Keratinocyte (primary cell): ENCODE data around the gene KRTAP10-12. TPM values are rescaled to one million over a fixed set of nuclear protein-coding genes. Genes with fewer than 3 reads are reported as not detected.

Experiments
- DNase-seq: peaks from one replicate; pipeline ENCODE4 v3.0.0-alpha.2; 2011; ENCODE audit warnings: low read depth, missing footprints, low spot score
- FAIRE-seq: peaks from 2 replicates; lab custom pipeline; 2011; peaks lifted over from hg19 to GRCh38; lab: Jason Lieb, UNC
- H2AFZ ChIP-seq: 2 replicates; pipeline ENCODE4 v1.6.0; 2012; ENCODE audit warnings: low read length, control low read depth, inconsistent platforms; ENCODE audit not compliant: control insufficient read depth
- H3K27ac ChIP-seq: 2 replicates; pipeline ENCODE4 v1.5.1; 2011; ENCODE audit warnings: low read length; ENCODE audit not compliant: control insufficient read depth, insufficient read depth
- H3K27me3 ChIP-seq: 3 replicates; pipeline ENCODE4 v1.6.0; 2011; ENCODE audit warnings: low read length; ENCODE audit not compliant: control insufficient read depth, insufficient read depth; ENCODE audit errors: extremely low read depth
- H3K36me3 ChIP-seq, 2 experiments: 2 replicates in 1 of 2; 3 replicates in 1 of 2; pipeline ENCODE4 v1.5.1; 2011; ENCODE audit warnings: low read length in 2 of 2, mild to moderate bottlenecking in 1 of 2; ENCODE audit not compliant: control insufficient read depth in 2 of 2, insufficient read depth in 2 of 2; ENCODE audit errors: extremely low read depth in 1 of 2
- H3K4me1 ChIP-seq: 3 replicates; pipeline ENCODE4 v1.5.1; 2011; ENCODE audit warnings: low read length; ENCODE audit not compliant: control insufficient read depth, insufficient read depth; ENCODE audit errors: extremely low read depth
- H3K4me2 ChIP-seq: 3 replicates; pipeline ENCODE4 v1.6.0; 2011; ENCODE audit warnings: low read depth, low read length; ENCODE audit not compliant: control insufficient read depth, insufficient read depth; ENCODE audit errors: extremely low read depth
- H3K4me3 ChIP-seq, 3 experiments: fragments of 200-600 bp in 1 of 3; sonication (generic) in 1 of 3; 2 replicates in 2 of 3; 3 replicates in 1 of 3; pipeline ENCODE4 v1.5.1; 2011 to 2016; ENCODE audit warnings: low read length in 3 of 3, mild to moderate bottlenecking in 3 of 3, control low read depth in 2 of 3, inconsistent platforms in 1 of 3, low read depth in 1 of 3, mixed read lengths in 1 of 3, mixed run types in 1 of 3, moderate library complexity in 1 of 3; ENCODE audit not compliant: control insufficient read depth in 2 of 3, insufficient read depth in 2 of 3; ENCODE audit errors: extremely low read depth in 1 of 3
- H3K79me2 ChIP-seq: 2 replicates; pipeline ENCODE4 v1.6.0; 2012; ENCODE audit warnings: low read length; ENCODE audit not compliant: control insufficient read depth, insufficient read depth
- H3K9ac ChIP-seq: 3 replicates; pipeline ENCODE4 v1.6.0; 2011; ENCODE audit warnings: low read length; ENCODE audit not compliant: control insufficient read depth, insufficient read depth; ENCODE audit errors: extremely low read depth
- H3K9me1 ChIP-seq: 3 replicates; pipeline ENCODE4 v1.6.0; 2011; ENCODE audit warnings: low read length; ENCODE audit not compliant: control insufficient read depth, insufficient read depth; ENCODE audit errors: extremely low read depth
- H3K9me3 ChIP-seq: 2 replicates; pipeline ENCODE4 v1.5.1; 2012; ENCODE audit warnings: low read depth, low read length; ENCODE audit not compliant: control insufficient read depth
- H4K20me1 ChIP-seq: 3 replicates; pipeline ENCODE4 v1.6.0; 2011; ENCODE audit warnings: low read length; ENCODE audit not compliant: control insufficient read depth, insufficient read depth; ENCODE audit errors: extremely low read depth
- EZH2 ChIP-seq: IDR thresholded peaks from one replicate; pipeline ENCODE4 v1.6.1; 2012; ENCODE audit warnings: inconsistent platforms, mild to moderate bottlenecking, low read length, moderate library complexity
- dilution Hi-C: fragments of 300-500 bp; cut with MboI; formaldehyde crosslinking; loops from one replicate; pipeline ENCODE4 v1.7.0; 2020; ENCODE audit warnings: low sequenced_read_pairs; ENCODE audit not compliant: extremely low pct_ligation_motif_present
- polyA plus RNA-seq, 5 experiments: library from polyadenylated mRNA; depleted of rRNA in 3 of 5; stranded (reverse) in 3 of 5; stranded (forward) in 1 of 5; unstranded in 1 of 5; fragments of >200 nt; gene quantifications; 1 replicate in 1 of 5; 2 replicates in 3 of 5; 3 replicates in 1 of 5; pipeline versions ENCODE4 v1.2.1 to v1.2.3, GENCODE V29; 2011 to 2012; ENCODE audit warnings: missing spikeins in 2 of 5, low read depth in 1 of 5, low replicate concordance in 1 of 5
- TF ChIP-seq, protein P1 (sequence below), 3 experiments: IDR thresholded peaks in 1 of 3; conservative IDR thresholded peaks in 1 of 3; optimal IDR thresholded peaks in 1 of 3; 2 replicates in 2 of 3; 3 replicates in 1 of 3; pipeline versions ENCODE3 to v1.5.1; 2011; ENCODE audit warnings: low read length in 3 of 3, mild to moderate bottlenecking in 3 of 3, moderate library complexity in 2 of 3, control low read depth in 1 of 3, inconsistent platforms in 1 of 3; ENCODE audit not compliant: insufficient read depth in 2 of 3; ENCODE audit errors: extremely low read depth in 1 of 3

KRTAP10-12 gene
- polyA plus RNA-seq, 1 donor (not counting 4 experiments of a cell fraction or from before 2014, with no cell fraction given): not detected

DNA sequence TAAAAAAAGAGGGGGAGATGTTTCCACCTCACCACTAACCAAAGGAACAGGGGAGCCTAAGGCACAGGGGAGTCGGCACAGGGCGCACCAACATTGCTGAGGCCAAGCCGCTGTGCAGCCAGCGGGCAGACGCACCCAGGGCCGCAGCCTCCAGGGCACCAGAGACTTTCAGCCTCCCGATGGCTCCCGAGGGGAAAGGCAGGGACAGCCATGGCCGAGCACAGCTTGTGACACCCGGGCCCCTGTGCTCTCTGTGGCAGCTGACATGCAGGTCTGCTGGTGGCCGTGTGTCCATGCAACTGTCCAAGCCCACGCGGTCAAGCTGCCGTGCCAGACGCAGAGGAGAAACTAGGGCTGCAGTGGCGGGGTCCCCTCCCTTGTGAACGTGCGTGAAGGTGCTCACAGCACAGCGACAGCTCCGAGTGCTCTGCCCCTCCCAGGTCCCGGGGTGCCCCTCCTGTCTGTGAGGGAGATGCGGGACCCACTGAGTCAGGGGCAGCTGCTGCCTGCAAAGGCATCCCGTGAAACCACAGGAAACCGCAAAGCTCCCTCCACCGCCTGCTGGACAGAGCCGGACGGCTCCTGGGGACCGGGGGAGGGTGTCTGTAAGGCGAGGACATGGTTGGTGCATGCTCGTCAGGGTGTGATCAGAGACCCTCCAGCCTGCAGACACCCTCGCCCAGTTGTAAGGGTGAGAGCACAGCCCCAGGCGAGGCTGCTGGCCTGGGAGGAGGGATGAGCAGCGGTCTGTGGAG, 48.2 kb upstream of the KRTAP10-12 start:
- no peak overlapping the region for H3K4me3 ChIP-seq
- no peak overlapping the region for H2AFZ ChIP-seq
- H3K9me1 ChIP-seq: no peaks in the 10 kb centered on the region
- no peaks in the 10 kb centered on the region for H3K79me2 ChIP-seq
- no peaks in the 10 kb centered on the region for H3K36me3 ChIP-seq
- no peak overlapping the region for H3K9ac ChIP-seq
- H3K9me3 ChIP-seq: peaks cover 1% of the 10 kb centered on the region
- FAIRE-seq: no peak
- H4K20me1 ChIP-seq: no peaks in the 10 kb centered on the region
- no peak overlapping the region for H3K27ac ChIP-seq
- DNase-seq: no peak
- H3K27me3 ChIP-seq: no peaks in the 10 kb centered on the region
- TF ChIP-seq, protein P1, sequence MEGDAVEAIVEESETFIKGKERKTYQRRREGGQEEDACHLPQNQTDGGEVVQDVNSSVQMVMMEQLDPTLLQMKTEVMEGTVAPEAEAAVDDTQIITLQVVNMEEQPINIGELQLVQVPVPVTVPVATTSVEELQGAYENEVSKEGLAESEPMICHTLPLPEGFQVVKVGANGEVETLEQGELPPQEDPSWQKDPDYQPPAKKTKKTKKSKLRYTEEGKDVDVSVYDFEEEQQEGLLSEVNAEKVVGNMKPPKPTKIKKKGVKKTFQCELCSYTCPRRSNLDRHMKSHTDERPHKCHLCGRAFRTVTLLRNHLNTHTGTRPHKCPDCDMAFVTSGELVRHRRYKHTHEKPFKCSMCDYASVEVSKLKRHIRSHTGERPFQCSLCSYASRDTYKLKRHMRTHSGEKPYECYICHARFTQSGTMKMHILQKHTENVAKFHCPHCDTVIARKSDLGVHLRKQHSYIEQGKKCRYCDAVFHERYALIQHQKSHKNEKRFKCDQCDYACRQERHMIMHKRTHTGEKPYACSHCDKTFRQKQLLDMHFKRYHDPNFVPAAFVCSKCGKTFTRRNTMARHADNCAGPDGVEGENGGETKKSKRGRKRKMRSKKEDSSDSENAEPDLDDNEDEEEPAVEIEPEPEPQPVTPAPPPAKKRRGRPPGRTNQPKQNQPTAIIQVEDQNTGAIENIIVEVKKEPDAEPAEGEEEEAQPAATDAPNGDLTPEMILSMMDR (optimal IDR thresholded peaks at IDR 0.05 in 1 of 3, IDR thresholded peaks at IDR 0.05 in 1 of 3, conservative IDR thresholded peaks at IDR 0.05 in 1 of 3; ENCODE audit: extremely low read depth in 1 of 3, insufficient read depth in 2 of 3, low read length in 3 of 3): no peak
- no peak for TF ChIP-seq EZH2
- H3K4me1 ChIP-seq: no peaks in the 10 kb centered on the region
- dilution Hi-C loops: no loop called here
- H3K4me2 ChIP-seq: no peak overlapping the region

DNA sequence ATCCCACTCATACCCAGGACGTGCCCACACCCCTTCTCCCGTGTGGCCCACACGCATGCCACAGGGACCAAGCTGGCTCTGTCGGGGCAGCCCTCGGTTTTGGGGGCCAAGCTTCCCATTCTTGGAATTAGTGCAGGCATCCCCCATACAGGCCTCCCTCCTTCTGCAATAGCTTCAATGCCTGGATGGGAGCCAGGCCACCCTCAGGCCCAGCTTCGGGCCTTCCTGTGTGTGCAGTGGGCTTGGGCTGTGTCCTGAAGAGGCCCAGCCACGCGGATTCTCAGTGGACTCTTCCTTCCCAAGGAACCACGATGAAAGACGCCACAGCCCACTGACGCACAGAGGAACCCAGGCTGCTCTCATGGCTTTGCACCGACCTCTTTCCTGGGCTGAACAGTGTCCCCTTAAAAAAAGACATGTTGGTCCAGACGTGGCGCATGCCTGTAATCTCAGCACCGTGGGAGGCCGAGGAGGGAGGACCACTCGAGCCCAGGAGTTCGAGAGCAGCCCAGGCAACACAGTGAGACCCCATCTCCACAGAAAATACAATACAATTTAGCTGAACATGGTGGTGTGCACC, 47.4 kb upstream of the KRTAP10-12 start:
- Histone ChIP-seq H3K79me2 (no peaks in the 10 kb centered on the region), H3K9me1 (no peaks in the 10 kb centered on the region), H3K36me3 (no peaks in the 10 kb centered on the region), H3K27ac (no peak overlapping the region), H3K4me1 (no peaks in the 10 kb centered on the region), H2AFZ (no peak overlapping the region), H4K20me1 (no peaks in the 10 kb centered on the region), H3K9me3 (peaks cover 1% of the 10 kb centered on the region), H3K4me2 (no peak overlapping the region), H3K4me3 (no peak overlapping the region), H3K27me3 (no peaks in the 10 kb centered on the region), H3K9ac (no peak overlapping the region)
- TF ChIP-seq, protein P1 (optimal IDR thresholded peaks at IDR 0.05 in 1 of 3, IDR thresholded peaks at IDR 0.05 in 1 of 3, conservative IDR thresholded peaks at IDR 0.05 in 1 of 3; ENCODE audit: extremely low read depth in 1 of 3, insufficient read depth in 2 of 3, low read length in 3 of 3): no peak
- TF ChIP-seq EZH2: no peak
- dilution Hi-C loops: no loop called here
- DNase-seq: no peak
- no peak for FAIRE-seq
